Measurements from ENCODE around the gene STPG2.

GRCh38 chr4:97530676-97531075, 612.6 kb downstream of the STPG2 start:
- TF ChIP-seq CTCF (IDR thresholded peaks at IDR 0.05; ENCODE audit: low read depth, low read length) (no peak), EZH2phosphoT487 (IDR thresholded peaks at IDR 0.05; ENCODE audit: low read depth) (no peak)

Measured in OCI-LY3 (cell line).